ENCODE results near the gene RALY.

DNA sequence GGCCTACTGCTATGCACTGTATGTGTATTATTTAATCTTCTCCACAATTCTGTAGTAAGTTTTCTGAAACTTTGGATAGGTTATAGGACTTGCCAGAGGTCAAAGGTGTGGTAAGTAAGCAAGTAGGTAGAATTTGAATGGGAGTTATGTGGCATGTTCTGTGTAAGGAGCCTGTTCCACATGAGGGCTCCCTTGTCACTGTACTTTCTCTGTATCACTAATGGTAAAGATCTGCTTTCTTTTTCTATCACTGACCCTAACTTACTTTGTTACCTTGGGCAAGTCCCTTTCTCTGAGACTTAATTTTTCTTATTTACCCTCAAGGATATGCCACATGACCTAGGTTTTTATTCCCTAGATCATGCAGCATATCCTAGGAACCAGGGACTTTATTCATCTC lies 68.0 kb downstream of the RALY start:
- no peak for TF ChIP-seq EZH2phosphoT487 (IDR thresholded peaks at IDR 0.05; ENCODE audit: borderline replicate concordance)
- TF ChIP-seq, protein P1, sequence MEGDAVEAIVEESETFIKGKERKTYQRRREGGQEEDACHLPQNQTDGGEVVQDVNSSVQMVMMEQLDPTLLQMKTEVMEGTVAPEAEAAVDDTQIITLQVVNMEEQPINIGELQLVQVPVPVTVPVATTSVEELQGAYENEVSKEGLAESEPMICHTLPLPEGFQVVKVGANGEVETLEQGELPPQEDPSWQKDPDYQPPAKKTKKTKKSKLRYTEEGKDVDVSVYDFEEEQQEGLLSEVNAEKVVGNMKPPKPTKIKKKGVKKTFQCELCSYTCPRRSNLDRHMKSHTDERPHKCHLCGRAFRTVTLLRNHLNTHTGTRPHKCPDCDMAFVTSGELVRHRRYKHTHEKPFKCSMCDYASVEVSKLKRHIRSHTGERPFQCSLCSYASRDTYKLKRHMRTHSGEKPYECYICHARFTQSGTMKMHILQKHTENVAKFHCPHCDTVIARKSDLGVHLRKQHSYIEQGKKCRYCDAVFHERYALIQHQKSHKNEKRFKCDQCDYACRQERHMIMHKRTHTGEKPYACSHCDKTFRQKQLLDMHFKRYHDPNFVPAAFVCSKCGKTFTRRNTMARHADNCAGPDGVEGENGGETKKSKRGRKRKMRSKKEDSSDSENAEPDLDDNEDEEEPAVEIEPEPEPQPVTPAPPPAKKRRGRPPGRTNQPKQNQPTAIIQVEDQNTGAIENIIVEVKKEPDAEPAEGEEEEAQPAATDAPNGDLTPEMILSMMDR (conservative IDR thresholded peaks at IDR 0.05; ENCODE audit: low read length), result no peak

Data from Loucy (cell line).